ENCODE measurements around the gene MTFMT.

- TF ChIP-seq CTCF (IDR thresholded peaks at IDR 0.05; ENCODE audit: insufficient read depth, low read depth, low read length): no peak
- no peak for TF ChIP-seq EZH2 (IDR thresholded peaks at IDR 0.05; ENCODE audit: insufficient read depth, low read length)
Observed at GRCh38 chr15:65048241-65048640, 18.8 kb upstream of the MTFMT start.

Measured in astrocyte (in vitro differentiated cells and primary cell).